A673 (cell line): Measurements from ENCODE around the gene CALN1.

Experiments used
- EZH2 ChIP-seq: fragments of 200-600 bp; sonication (generic); IDR thresholded peaks from 2 replicates; pipeline ENCODE4 v1.6.1; 2017; ENCODE audit warnings: borderline replicate concordance, low read depth, mild to moderate bottlenecking, mixed read lengths, antibody characterized with exemption, low read length; ENCODE audit not compliant: poor library complexity, severe bottlenecking
- TF ChIP-seq, protein P1 (sequence below): fragments of 300-800, 200-600 bp; sonication (generic); conservative IDR thresholded peaks from 2 replicates; pipeline ENCODE4 v1.5.1; 2017; ENCODE audit warnings: low read depth, mild to moderate bottlenecking, antibody characterized with exemption, low read length, moderate library complexity, mixed read lengths

DNA sequence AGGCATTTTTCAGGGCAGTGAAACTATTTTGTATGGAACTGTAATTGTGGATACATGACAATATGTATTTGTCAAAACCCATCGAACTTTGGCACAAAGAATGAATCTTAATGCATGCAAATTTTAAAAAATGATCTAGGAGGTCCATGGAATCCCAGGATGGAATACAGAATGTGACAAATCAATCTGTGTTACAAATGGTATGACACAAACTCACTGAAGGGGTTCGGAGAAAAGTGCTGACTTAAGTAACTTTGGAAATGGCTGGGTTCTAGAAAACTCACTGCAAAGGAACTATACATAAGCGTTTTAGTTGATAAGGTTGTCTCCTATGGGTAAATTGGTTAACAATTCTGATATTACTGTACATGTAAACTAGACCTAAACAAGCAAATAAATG is 26.0 kb downstream of the CALN1 start:
- TF ChIP-seq, protein P1, sequence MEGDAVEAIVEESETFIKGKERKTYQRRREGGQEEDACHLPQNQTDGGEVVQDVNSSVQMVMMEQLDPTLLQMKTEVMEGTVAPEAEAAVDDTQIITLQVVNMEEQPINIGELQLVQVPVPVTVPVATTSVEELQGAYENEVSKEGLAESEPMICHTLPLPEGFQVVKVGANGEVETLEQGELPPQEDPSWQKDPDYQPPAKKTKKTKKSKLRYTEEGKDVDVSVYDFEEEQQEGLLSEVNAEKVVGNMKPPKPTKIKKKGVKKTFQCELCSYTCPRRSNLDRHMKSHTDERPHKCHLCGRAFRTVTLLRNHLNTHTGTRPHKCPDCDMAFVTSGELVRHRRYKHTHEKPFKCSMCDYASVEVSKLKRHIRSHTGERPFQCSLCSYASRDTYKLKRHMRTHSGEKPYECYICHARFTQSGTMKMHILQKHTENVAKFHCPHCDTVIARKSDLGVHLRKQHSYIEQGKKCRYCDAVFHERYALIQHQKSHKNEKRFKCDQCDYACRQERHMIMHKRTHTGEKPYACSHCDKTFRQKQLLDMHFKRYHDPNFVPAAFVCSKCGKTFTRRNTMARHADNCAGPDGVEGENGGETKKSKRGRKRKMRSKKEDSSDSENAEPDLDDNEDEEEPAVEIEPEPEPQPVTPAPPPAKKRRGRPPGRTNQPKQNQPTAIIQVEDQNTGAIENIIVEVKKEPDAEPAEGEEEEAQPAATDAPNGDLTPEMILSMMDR, result no peak
- no peak for TF ChIP-seq EZH2
